ENCODE data around the gene ANKHD1. TPM values are rescaled to one million over a fixed set of nuclear protein-coding genes. Genes with fewer than 3 reads are reported as not detected.
A peak's percentile ranks its signal among the peaks of the same experiment; 100 is the strongest.

Gene ANKHD1
- total and polyA plus RNA-seq, 9 of the 15 experiments (the other 6 are each of a cell fraction or from before 2014, with no cell fraction given): 38.9 to 138 (median 78.7) TPM

DNA sequence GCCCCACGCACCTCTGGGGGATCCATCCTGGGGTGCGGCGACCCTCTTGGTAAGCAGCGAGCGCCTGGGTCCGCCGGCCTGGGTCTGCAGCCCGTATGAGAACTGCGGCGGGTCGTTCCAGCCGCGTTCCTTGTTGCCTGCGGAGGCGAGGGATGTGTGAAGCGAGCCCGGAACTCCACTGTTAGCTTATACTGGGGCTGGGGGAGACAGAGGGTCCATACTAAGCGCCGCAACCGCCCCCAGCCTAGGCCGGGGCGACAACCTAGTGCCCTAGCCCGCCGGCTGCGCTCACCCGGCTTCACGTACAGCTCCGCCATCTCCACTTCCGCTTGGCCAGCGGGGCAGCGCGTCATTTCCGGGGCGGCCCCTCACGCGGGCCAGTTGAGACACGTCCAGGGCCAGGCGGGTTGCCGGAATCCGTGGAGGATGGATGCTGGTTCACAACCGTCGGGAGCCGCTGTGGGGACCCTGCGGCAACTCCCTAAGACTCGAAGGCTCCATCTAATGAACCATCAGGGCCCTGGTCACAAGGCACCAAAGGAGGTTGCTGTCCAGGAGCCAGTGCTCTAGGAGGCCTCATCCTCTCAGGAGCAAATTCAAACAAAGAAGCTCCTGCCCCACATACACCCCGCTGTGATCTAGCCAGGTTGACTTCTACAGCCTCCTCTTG is 155.6 kb downstream of the ANKHD1 start, which contains the start of gene SRA1 (continued):
- no peak for TF ChIP-seq MLLT1 (IDR thresholded peaks at IDR 0.05)
- TF ChIP-seq, protein P1, sequence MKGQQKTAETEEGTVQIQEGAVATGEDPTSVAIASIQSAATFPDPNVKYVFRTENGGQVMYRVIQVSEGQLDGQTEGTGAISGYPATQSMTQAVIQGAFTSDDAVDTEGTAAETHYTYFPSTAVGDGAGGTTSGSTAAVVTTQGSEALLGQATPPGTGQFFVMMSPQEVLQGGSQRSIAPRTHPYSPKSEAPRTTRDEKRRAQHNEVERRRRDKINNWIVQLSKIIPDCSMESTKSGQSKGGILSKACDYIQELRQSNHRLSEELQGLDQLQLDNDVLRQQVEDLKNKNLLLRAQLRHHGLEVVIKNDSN (CRISPR knock-in tag; IDR thresholded peaks at IDR 0.05): no peak; the same call in 1 of the 2 replicates
- TF ChIP-seq JUNB (CRISPR knock-in tag; conservative IDR thresholded peaks at IDR 0.05): no peak
- no peak for TF ChIP-seq BRF1 (IDR thresholded peaks at IDR 0.05; ENCODE audit: borderline replicate concordance, extremely low read depth, insufficient read length)
- TF ChIP-seq ARHGAP35 (IDR thresholded peaks at IDR 0.05; ENCODE audit: partially characterized antibody): no peak
- no peak for TF ChIP-seq NFYB (IDR thresholded peaks at IDR 0.05; ENCODE audit: extremely low read depth, insufficient read length)
- TF ChIP-seq NR2C1 (IDR thresholded peaks at IDR 0.05): no peak
- TF ChIP-seq NR2C1 (tag; IDR thresholded peaks at IDR 0.05): 0 out of 2 replicates have a peak, but pooled peaks have one; percentile 8
- TF ChIP-seq TEAD1 (CRISPR knock-in tag; IDR thresholded peaks at IDR 0.05): peak in 1 of 2 experiments; percentile 58; a peak in 1 of 4 replicates
- TF ChIP-seq BHLHE40 (IDR thresholded peaks at IDR 0.05; ENCODE audit: low read length): no peak
- TF ChIP-seq ZBTB40 (IDR thresholded peaks at IDR 0.05): peak; percentile 95
- TF ChIP-seq ZBTB40 (CRISPR knock-in tag; IDR thresholded peaks at IDR 0.05): no peak
- peak; percentile 79; the same call in 1 of the 2 replicates for TF ChIP-seq ZBTB7A (IDR thresholded peaks at IDR 0.05; ENCODE audit: borderline replicate concordance, control insufficient read depth, low read depth, low read length)
- TF ChIP-seq ZNF354B (CRISPR knock-in tag; IDR thresholded peaks at IDR 0.05): no peak
